Stromal cell of bone marrow (primary cell): ENCODE measurements around the gene CNTFR.
A peak's percentile ranks its signal among the peaks of the same experiment; 100 is the strongest.

ENCODE experiments used
- DNase-seq: peaks from one replicate; pipeline ENCODE4 v3.0.0-alpha.2; 2012; ENCODE audit warnings: low read depth

CNTFR gene

DNA sequence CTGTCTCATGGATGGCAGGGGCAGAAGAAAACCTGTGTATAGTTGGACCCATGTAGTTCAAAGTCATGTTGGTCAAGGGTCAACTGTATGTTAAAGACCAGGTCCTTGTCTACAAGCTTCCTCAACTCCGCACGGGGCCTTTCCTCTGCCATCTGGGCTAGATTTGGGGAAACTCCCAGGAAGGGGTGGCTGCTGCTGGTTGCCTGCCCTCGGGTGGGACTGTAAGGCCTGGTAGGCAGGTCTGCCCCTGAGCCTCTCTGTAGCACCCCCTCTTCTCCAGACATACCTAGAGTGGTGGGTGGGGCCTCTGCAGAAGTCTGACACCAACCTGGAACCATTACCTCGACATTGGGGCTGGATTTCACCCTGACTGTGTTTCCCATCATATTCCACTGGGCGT, 82.0 kb downstream of the CNTFR start:
- DNase-seq, result no peak

DNA sequence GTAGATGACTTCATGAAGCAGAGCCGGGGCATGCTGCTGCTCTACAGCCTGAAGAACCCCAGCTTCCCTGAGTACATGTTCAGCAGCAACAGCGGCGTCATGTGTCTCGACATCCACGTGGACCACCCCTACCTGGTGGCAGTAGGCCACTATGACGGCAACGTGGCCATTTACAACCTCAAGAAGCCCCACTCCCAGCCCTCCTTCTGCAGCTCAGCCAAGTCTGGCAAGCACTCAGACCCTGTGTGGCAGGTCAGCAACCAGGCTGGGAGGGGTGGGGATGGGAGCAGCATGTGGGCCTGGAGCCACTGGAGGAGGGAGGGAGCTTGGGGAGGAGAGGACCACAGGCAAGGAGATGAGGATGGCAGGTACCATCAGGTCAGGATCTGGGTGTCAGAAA, 82.9 kb downstream of the CNTFR start:
- no peak for DNase-seq

DNA sequence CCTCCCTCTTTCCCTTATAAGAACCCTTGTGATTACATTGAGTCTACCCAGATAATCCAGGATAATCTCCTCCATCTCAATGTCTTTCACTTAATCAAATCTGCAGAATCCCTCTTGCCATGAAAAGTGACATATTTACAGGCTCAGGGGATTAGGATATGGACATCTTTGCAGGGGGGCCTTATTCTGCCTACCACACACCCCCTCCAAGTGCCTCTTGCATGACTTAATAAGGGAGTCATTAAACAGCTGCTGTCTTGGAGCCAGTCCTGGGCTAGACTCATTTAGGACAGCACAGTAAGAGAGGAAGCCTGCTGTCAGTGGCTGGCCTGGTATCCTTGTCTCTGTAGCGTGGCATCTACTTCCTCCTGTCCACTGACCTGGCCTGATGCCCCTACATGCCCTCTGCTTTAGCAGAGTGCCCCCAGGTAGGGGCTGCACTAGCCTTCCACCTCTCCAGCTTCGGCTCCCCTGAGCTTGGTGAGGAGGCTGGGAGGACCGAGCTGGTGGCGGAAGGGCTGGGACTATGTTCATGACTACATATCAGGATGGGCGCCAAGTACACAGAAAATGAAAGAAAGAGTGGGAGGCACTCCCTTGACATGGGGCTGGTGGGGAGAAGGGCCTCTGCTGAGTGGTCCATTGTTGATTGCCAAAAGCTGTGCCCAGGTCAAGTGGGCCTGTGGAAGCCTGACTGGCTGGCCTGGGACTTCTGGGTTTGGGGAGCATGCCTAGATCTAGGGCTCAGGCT, 84.0 kb downstream of the CNTFR start:
- no peak for DNase-seq

GRCh38 chr9:34503406-34503805, 86.1 kb downstream of the CNTFR start:
- no peak for DNase-seq

DNA sequence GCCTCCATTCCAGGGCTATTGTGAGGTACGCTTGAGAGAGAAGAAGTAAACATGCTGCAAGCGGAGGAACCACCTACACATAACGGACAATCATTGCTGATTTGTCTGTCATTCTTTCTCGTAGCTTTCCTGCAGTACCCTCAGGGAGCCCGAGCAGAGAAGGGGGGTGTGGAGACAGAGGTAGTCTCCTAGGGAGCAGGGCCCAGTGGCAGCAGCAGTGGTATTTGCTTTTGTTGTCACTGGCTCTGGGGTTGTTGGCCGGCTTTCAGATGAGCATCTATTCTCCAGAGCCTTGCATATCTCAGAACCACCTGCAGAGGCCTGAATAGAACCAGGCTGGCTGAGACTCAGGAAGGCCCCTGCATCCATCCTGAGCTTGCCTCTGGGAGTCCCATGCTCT, 86.6 kb downstream of the CNTFR start:
- DNase-seq, result no peak

GRCh38 chr9:34502471-34502870, 87.1 kb downstream of the CNTFR start:
- no peak for DNase-seq

DNA sequence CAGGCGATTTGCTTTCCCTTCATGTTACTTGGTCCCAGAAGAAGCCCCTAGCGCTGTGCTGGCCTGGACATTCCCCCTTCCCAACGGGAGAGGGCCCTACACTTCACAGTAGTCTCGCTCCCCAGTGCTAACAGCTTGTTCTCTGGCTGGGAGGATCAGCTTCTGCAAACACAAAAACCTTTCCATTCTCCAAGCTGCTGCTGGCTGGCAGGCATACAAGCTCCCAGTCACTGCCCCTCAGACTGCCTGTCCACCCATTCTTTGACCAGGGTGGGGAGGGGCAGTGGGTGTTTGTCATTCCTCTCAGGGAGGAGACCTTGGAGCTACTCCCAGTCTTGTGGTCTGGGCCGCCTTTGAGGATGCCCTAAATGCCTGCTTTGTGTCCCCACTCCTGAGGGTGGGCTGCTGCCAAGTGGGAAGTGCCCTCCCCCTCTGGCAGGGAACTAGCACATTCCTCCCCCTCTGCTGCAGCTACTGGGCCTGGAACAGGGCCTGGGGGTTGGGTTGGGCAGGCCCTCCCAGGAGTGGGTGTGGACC, 87.6 kb downstream of the CNTFR start:
- peak; percentile 57 for DNase-seq
